Measurements from ENCODE around the gene MRFAP1L1.

DNA sequence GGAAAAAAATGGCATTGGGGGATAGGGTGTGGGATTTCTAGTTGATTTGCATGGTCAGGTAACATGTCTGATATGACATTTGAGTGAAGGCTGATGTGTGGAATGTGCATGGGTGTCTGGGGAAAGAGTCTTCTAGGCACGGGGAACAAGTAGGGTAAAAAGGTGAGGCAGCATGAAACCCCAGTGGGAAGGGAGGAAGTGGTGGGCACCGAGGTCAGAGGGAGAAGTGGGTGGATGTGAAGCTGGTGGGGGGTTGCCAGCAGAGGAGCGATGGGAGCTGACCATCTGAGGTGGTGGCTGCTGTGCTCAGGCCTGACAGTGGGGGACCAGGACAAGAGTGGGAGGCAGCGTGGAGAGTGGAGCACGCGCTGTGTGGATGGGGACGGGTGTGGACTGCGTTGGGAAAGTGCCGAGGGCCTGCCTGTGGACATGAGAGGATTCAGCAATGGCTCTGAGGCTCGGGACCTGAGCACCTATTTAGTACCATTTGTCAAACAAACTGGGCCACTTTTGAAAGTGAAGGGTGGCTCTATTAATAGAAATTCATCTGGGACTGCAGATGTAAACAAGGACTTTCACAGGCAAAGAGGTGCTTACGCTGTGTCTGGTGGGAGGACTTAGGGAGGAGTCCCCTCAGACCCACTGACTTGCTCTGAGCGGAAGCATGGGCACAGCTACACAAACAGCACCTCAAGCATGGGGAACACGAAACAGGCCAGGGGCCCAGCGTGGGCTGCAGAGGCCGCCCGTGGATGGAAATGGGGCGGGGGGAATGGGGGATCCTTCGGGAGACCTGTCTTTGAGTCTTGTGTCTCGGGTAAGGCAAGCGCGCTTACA is 32.7 kb downstream of the MRFAP1L1 start:
- no peak for TF ChIP-seq CTCF (IDR thresholded peaks at IDR 0.05; ENCODE audit: low read length)
- TF ChIP-seq EZH2 (optimal IDR thresholded peaks at IDR 0.05; ENCODE audit: low read depth, low read length), result no peak
- TF ChIP-seq EZH2phosphoT487 (IDR thresholded peaks at IDR 0.05; ENCODE audit: low read length), result no peak
